ENCODE data around the gene PLEKHA5.

DNA sequence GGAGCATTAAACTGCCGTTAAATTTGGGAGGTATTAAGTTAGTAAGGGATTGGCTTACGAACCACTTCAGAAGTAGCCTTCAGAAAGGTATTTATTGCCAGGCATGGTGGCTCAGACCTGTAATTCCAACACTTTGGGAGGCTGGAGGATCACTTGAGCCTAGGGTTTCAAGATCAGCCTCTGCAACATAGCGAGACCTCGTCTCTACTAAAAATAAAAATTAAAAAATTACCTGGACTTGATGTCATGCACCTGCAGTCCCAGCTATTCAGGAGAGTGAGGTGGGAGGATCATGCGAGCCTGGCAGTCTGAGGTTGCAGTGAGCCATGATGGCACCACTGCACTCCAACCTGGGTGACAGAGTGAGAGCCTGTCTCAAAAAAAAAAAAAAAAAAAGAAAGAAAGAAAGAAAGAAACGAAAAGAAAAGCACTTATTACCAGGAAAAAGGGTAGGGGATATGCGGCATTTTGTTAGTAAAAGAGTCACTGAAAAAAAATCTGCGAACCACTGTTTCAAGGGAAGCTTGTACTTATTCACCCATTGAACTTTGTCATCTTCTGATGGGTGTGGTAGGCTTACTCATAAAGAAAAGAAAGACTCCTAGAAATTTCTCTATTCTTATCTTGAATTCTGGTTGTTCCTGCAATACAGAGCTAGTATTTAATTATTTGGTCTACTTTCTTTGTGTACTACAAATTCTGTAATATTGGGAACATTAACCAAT is 33.6 kb upstream of the PLEKHA5 start:
- TF ChIP-seq, protein P1, sequence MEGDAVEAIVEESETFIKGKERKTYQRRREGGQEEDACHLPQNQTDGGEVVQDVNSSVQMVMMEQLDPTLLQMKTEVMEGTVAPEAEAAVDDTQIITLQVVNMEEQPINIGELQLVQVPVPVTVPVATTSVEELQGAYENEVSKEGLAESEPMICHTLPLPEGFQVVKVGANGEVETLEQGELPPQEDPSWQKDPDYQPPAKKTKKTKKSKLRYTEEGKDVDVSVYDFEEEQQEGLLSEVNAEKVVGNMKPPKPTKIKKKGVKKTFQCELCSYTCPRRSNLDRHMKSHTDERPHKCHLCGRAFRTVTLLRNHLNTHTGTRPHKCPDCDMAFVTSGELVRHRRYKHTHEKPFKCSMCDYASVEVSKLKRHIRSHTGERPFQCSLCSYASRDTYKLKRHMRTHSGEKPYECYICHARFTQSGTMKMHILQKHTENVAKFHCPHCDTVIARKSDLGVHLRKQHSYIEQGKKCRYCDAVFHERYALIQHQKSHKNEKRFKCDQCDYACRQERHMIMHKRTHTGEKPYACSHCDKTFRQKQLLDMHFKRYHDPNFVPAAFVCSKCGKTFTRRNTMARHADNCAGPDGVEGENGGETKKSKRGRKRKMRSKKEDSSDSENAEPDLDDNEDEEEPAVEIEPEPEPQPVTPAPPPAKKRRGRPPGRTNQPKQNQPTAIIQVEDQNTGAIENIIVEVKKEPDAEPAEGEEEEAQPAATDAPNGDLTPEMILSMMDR (IDR thresholded peaks at IDR 0.05), result no peak
- TF ChIP-seq POLR2A (IDR thresholded peaks at IDR 0.05), result no peak
